Medulla oblongata (tissue), 1 donor: ENCODE measurements around the gene CDX1.
A peak's percentile ranks its signal among the peaks of the same experiment; 100 is the strongest.

Experiments
- DNase-seq: peaks from one replicate; pipeline ENCODE4 v3.0.0-alpha.2; 2015; ENCODE audit errors: extremely low spot score

CDX1 gene

DNA sequence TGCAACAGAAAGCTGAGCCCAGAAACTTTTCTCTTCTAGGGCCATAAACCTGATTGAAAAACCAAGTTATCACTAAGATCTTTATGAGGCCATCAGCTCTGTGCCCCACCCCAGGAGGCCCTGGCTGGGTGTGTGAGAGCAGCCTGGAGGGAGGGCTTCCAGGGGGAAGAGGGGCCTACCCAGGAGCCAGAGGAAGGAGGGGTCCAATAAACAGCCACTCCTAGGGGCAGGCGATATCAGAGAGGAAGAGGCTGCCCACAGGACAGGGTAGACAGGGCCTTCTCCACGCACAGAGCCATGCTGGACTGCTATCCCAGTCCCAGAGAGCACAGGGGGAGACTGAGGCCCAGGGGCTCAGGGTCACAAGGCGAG is 4.5 kb upstream of the CDX1 start:
- DNase-seq, result no peak

DNA sequence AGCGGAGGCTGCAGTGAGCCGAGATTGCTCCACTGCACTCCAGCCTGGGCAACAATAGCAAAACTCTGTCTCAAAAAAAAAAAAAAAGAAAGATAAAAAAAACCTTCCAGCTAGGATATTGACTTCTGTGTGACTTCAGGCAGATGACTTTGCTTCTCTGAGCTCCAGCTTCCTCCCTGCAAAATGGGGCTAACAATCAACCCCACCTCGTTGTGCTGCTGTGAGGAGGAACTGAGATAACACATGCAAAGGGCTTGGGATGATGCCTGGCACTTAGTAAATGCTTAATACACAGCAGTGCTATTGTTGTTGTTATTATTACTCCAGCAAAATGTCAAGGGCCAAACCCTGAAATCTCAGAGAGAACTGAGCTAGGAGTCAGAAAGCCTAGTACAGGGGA is 3.5 kb upstream of the CDX1 start:
- no peak for DNase-seq

DNA sequence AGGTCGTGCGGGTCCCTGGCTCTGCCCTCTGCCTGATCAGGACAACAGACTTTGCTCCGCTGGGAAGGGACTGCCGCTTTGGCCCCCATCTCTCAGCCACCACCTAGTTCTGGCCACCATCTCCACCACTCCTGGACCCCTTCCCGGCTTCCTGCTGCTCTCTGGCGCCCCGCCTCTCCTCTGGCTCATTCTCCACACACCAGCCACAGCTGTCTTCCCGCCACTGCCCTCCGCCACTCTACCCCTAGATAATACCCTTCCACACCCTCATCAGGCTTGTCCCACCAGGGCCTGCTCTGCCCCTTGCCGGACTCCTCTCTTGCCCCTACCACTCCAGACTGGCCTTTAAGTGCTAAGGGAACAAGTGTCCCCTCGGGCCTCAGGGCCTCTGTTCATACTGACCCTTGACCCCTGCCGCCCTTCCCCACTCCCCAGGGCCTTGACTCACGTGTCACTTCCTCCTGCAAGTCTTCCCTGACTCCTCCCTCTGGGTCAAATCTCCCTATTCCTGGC is 3.0 kb upstream of the CDX1 start:
- DNase-seq, result no peak

DNA sequence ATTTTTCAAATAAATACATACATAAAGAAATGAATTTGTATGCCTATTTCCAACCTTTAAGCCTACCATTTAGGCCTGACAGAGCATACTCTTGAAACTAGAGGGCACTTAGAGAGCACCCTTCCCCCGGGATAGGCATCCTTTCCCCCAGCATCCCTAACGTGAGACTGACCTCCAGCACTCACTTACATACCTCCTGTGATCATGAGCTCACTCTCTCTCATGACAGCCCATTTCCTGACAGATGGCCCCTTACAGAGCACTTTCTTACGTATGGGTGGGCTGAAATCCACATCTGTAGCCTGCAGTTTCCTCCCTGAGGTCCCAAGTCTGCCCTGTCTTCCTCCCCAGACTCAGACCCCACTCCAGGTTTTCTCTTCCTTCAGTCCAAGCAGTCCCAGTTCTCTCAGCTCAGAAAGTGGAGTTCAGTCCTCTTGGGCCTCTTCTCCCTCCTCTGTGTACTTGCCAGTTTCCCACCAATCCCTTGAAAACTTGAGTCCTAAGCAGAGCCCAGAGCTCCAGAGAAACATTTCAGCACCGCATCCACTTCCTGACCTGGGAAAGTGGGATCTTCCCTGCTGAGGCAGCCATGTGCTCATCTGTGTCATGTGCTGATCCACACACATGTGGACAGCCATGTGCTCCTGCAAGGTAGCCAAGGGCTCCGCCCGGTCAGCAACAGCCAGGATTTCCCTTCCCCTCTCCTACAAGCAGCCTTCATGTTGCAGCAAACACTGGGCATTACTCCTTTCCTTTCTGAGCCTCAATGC is 2.2 kb upstream of the CDX1 start:
- DNase-seq, result no peak

DNA sequence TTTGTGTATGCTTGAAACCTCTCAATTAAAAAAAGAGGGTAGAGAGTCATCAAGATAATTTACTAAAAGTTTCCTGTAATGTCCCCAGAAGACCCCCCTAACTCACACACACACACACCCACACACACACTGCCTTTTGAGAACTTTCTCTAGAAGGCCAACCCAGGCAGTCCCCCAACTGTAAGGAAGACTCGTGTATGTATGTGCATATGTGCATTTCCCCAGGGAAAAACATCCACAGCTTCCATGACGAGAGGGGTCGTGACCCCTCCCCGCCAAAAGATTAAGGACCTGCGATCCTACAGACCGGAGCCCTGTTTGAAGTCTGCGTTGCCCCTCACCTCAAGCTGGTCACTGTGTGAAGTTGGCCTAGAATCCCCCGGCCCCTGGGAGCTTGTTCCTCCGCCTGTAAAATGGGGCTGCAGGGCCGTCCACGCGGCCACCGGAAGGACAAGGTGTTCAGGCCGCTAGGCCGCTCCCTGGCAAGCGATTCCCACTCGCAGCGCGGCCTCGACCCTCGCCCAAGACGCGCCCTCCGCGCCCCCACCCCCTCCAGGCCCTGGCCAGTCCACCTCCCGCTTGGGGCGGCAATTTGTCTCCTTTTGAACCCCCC is 435 bp upstream of the CDX1 start:
- DNase-seq, result no peak

DNA sequence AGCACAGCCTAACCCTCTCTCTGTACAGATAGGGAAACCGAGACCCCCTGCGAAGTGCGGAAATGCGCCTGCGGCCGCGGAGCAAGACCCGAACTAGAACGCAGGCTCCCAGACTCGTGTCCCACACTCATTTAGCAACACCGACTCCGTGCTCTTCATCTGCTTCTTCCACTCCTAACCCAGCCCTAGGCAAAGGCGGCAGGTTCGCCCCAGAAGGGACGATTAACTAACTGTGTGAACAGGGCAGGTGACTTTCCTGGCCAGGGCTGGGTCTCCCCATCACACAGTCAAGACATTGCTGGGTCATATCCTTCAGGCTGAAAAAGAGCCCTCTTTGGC is 903 bp downstream of the CDX1 start:
- no peak for DNase-seq

DNA sequence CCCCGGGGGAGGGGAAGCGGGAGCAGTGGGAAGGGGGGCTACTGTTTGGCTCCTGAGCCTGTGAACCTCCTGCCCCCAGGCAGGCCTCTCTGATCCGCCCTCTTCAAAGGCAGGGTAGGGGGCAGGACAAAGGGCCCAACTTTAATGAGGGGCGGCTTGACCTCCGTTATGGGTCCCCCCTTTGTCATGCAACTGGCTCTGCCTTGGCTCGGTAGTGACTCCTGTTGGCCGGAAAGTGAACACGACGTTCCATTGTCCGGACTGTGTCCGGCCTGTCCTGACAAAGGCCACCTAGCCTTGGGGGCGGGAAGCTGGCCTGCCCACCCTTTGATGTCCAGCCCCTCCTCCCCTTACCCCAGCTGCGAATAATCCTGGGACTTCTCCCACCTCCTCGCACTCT is 1.3 kb downstream of the CDX1 start:
- DNase-seq, result no peak

DNA sequence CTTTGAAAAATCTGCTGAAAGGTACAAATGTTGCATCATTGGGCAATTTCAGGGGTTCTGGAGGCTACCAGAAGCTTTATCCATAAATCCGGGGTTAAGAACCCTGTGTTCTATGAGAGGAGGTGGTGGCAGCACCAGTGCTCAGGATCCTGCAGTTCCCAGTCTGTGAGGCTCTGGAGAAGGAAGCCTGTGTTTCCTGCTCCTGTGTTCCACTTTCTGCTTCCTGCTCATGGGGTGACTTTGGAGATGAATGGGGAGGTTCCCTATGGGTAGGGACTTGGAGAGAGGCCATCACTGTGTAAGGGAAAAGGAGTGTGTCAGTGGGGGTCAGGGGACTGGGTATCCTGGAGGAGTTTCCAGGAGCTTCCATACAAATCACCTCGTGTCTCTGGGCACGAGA is 2.3 kb downstream of the CDX1 start:
- no peak for DNase-seq

DNA sequence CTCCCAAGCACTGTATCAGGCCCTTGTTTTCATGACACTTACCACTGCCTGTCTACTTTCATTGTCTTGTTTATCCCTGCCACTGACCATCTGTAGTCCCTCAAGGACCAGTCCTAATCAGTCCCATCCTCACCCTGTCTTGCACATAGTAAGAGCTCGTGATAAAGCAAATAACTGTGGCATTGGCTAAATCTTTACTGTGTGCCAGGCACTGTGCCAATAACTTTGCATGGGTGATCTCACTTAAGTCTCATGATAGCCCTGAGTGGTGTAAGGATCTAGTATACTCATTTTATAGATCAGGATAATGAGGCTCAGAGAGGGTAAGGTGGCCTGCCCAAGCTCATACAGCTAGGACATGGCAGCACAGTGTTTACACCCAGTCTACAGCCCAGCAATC is 5.6 kb downstream of the CDX1 start:
- no peak for DNase-seq

DNA sequence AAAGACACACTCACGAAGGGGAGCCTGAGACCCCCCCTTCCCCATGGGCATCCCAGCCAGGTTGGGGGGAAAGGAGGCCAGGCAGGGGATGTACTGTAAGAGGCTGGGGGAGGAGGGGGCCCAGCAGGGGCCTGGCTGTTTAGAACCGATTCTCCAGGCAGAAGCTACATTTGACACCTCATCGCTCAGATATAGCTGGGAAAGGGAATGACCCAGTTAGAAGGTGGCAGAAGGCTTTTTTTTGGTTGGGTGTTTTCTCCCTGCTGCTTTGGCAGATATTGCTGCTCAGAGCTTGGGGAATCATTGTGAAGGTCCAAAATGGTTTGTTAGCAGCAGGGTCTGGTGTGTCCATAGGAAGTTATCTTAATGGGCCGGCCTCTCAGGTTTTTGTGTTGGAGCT is 6.0 kb downstream of the CDX1 start:
- no peak for DNase-seq

DNA sequence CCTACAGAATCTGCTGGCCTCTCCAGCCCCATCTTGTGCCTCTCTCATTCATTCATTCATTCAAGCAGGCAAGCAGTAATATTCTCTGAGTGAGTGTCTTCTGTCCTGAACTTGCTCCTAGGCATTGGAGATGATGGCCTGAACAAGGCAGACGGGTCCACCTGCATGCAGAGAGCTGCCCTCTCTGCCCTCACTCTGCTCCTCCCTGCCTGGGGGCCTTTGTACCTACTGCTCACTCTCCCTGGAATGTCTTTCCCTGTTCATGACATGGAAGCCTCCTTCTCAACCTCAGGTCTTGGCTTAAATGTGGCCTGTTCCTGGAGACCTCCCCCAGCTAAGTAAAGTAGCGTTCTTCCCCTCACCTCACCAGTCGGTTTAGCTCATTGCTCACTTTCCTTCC is 6.6 kb downstream of the CDX1 start:
- no peak for DNase-seq

DNA sequence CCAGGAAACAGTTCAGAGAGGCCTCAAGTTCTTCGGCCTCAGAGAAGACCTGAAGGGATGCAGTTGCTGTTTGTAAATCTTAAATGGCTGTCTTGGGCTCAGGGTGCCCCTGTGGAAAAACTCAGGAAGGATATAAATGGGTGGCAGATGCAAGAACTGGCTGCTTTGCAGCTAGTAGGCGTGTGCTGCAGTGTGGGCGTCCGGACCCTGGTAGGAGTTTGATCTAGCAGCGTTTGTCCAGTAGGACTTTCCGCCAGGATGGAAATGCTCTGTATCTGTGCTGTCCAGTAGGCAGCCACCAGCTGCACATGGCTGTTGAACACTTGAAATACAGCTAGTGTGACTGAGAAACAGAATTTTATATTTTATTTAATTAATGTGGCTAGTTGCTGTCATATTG is 7.7 kb downstream of the CDX1 start:
- no peak for DNase-seq

DNA sequence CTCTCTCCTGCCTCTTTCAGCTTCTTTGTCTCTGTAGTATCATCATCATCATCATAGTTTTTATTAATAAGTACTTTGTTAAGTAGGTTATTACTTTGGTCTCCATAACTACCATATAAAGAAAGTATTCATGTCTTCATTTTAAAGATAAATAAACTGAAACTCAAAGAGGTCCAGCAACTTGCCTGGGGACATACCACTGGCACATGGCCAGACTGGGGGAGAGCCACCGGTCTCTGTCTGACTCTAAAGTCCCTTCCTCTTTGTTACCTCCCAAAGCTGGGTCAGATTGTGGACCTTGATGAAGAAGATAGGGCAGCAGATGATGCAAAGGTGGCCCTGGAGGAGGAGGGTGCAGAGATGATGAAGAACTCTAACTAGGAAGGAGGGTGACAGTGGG is 8.5 kb downstream of the CDX1 start:
- no peak for DNase-seq

DNA sequence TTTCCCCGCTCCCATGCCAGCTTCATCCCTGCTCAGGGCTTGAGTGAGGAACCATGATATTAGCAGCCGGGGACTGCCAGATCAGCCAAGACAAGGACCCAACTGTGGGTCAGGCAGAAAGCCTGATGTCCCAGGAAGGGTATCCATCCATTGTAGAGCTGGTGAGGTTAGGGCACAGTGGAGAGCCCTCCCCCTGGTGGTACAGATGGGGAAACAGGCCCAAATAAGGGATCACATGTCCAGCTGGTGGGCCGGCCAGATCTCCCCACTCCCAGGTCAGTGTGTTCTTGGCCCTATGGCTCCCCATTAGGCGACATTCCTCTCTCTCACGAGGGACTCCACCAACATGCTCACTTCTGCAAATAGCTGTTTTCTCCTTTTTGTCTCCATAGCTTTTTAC is 9.0 kb downstream of the CDX1 start:
- no peak for DNase-seq

DNA sequence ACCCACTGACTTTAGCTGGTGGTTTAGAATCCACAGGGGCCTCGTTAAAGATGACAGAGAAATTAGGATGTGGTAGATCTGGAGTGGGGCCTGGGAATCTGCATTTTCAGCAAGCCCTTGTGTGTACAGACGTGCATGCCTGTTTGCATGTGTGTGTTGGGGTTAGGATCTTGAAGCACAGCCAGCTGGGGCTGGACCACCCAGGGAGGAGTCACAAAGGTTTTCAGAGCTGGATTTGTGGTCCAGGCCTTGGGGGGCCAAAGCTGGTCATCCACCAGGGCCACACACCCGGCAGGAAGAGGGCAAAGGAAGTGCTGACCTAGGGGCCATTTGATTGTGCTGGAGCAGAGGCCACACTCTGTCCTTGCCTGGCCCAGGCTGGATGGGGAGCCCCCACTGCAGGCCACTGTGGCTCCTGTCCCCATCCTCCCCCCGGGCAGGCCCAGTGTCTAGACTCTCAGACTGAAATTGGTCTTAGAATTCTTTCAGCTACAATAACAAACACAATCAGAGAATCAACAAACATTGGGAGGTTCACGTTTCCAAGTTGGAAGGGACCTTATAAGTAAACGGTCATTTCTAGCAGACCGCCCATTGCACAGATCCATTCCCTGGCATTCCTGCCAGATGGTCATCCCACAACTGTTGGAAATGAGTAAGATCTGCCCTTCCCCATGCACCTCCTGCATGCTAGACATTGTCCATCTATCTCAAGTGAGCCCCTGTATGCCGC is 10.3 kb downstream of the CDX1 start:
- no peak for DNase-seq

DNA sequence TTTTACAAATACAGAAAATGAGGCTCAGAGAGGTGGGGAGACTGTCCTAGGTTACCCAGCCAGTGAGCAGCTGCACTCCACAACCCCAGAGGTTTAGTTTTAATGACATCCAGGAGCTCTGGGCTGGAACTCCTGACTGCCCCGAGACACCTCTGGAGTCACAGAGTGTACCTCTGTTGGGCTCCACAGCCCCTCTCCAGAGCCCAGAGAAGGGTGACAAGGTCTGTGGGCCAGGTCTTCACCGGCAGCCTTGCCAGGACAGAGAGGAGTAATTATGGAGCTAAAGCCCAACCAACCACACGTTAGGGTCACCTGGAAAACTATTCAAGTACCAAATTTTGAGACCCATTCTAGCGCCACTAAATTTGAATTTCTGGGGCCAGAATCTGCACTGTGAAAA is 11.1 kb downstream of the CDX1 start:
- DNase-seq, result no peak

DNA sequence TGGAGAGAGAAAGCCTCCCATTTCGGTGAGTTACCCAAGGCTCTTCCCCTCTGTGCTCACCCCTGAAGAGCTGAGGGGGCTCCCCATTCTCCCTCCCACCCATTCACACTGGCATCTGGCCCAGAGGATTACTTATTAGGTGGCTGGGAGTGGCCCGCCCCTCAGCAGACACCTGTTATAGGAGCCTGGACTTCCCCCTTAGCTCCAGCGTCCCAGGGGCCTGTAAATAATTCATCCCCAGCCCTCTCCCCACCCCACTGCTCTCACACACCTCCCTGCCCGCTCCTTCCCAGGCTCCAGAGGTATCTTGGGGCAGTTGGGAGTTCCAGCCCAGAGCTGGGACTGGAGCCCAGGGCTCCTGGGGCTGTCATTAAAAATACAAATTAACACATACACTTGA is 11.7 kb downstream of the CDX1 start:
- no peak for DNase-seq

DNA sequence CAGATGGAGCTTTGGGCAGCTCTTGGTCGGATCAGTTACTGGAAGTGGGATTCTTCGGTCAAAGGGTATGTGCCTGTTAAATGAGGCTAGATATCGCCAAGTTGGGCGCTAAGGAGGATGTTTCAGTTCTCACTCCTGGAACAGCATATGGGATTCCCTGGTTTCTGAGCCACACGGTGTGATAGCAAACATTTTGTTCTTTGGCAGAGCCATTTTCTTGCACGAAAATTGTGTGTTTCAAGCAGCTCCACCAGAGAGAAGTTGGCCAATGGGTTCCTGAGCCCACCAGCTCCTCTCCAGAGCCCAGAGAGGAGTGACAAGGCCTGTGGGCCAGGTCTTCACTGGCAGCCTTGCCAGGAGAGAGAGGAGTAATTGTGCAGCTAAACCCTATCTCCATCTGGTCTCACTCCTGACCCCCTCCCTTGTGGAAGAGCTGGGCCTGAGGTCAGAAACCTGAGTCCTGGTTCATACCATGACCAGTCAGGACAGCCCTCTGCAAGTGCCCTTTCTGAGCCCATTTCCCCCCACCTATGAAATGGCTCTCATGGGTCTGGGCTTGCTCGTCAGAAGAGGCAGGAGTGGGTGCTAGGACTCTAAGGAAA is 12.5 kb downstream of the CDX1 start:
- DNase-seq, result no peak

DNA sequence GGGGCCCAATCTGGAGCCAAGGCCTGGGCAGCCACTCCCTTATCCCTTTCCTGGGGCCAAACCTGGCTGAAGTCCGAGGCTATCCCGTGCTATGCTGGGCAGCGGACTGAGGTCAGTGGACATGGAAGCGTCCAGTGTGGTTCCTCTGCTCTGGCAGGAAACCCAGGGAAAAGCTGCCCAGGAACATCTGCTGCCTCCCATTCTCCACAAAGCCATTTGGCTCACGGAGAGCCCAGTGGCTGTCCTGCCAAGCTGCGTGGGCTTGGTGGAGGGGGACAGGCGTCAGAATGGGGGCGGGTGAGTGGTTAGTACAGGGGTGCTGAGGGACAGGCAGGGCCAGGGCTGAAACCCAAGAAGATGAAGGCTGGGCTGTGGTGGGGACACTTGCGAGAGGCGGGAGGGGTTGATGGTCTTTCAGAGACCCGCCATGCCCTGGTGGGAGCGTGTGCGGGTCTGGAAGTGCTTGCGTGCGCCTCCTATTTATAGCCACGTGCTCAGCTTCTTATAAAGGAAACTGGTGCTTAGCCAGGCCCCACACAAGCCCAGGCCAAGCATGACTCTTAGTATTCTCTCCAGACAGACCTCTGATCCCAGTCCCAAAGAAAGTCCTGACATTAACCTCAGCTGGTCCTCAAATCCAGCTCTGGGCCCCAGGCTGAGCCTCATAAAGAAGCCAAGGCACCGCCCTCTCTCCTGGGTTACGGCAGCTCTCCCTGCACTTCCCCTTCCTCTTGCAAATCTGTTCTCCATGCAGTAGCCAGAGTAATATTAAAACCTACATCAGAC is 13.9 kb downstream of the CDX1 start:
- DNase-seq, result peak; percentile 90

DNA sequence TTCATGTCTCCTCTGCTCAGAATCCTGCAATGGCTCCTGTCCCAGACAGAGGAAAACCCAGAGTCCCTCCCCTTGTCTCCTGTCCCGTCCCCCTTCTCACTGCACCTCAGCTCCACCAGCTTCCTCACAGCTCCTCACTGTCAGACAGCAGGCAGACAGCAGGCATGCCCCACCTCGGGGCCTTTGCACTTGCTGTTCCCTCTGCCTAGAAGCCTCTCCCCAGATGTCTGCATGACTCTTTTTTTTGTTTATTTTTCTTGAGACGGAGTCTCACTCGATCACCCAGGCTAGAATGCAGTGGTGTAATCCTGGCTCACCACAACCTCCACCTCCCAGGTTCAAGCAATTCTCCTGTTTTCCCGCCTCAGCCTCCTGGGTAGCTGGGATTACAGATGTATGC is 14.4 kb downstream of the CDX1 start:
- DNase-seq, result no peak

DNA sequence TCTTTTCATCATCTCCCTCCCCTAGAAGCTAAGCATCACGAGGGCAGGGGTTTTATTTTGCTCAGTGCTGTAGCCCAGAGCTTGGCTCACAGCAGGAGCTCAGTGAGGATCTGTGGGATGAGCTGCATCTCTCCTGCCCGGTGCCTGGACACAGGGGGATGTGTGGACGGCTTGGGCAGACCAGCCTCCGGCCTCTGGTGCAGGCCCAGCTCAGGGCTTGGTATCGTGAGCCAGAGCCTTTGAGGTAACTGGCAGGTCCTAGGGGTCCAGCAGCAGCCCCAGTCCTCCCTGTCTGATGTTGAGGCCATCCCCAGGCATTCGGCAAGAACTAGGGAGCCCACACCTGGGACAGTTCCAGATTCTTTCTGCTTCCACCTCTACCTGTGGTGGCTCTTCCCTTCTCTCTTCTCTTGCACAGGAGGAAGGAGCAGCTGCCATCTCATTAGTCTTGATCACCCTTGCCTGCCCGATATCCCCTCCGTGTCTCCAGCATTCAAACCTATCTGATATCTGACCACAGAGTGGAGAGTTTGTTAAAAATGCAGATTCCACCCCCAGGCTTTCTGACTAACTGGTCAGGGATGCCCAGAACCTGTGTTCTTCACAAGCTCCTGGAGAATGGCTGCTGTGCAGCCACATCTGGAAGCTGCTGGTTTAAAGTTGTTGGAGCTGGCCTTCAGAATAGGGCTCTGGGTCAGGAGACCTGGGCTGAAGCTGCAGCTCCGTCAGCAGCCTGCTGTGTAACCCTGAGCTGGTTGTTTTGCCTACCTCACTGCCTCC is 15.4 kb downstream of the CDX1 start:
- no peak for DNase-seq
